Mammary epithelial cell (primary cell): ENCODE results near the gene MEGF11.

Experiments
- CTCF ChIP-seq, 2 donors: IDR thresholded peaks in 1 of 2; conservative IDR thresholded peaks in 1 of 2; 2 replicates each; pipeline ENCODE4 v1.5.1; 2011 to 2012; ENCODE audit warnings: inconsistent platforms in 2 of 2, low read length in 2 of 2, mild to moderate bottlenecking in 2 of 2, control low read depth in 1 of 2, low read depth in 1 of 2; ENCODE audit not compliant: insufficient read depth in 1 of 2; ENCODE audit errors: extremely low read depth in 1 of 2
- EZH2 ChIP-seq: IDR thresholded peaks from 2 replicates; pipeline ENCODE4 v1.6.1; 2012; ENCODE audit warnings: low read length, inconsistent platforms, borderline replicate concordance

GRCh38 chr15:65907661-65908060 is 345.9 kb downstream of the MEGF11 start:
- TF ChIP-seq CTCF (conservative IDR thresholded peaks at IDR 0.05 in 1 of 2, IDR thresholded peaks at IDR 0.05 in 1 of 2; ENCODE audit: extremely low read depth in 1 of 2, insufficient read depth in 1 of 2, low read depth in 1 of 2, low read length in 2 of 2): no peak
- TF ChIP-seq EZH2: no peak
